Measurements from ENCODE around the gene SRCIN1.

GRCh38 chr17:38592487-38592886 is 13.3 kb downstream of the SRCIN1 start:
- no peak for TF ChIP-seq POLR2A (IDR thresholded peaks at IDR 0.05; ENCODE audit: low read depth)
- TF ChIP-seq CTCF (IDR thresholded peaks at IDR 0.05), result no peak
- TF ChIP-seq POLR2AphosphoS5 (IDR thresholded peaks at IDR 0.05), result no peak
- TF ChIP-seq EP300 (IDR thresholded peaks at IDR 0.05), result no peak

All from esophagus muscularis mucosa (tissue), 4 donors.